ENCODE data around the gene DENND6B.

- TF ChIP-seq CTCF (IDR thresholded peaks at IDR 0.05; ENCODE audit: low read depth, low read length) = no peak
- no peak for TF ChIP-seq POLR2A (IDR thresholded peaks at IDR 0.05; ENCODE audit: extremely low read depth, insufficient read length)
Measured at GRCh38 chr22:50307890-50308596, 18.8 kb downstream of the DENND6B start.
